Right renal pelvis (tissue), 4 donors: ENCODE measurements around the gene ATP2C2. TPM values are rescaled to one million over a fixed set of nuclear protein-coding genes. Genes with fewer than 3 reads are reported as not detected.
"Not testable (repeated sequence)": the region's sequence is repeated elsewhere in the genome, so short reads cannot be mapped to it uniquely, and the experiment has no call there.

Source experiments
- DNase-seq, 4 donors: peaks; one replicate each; pipeline ENCODE4 v3.0.0-alpha.2; 2013; ENCODE audit warnings: low read depth in 4 of 4, low spot score in 3 of 4, missing footprints in 1 of 4
- polyA plus RNA-seq, 4 donors: library from polyadenylated mRNA; unstranded; fragments of 120-200 nt; gene quantifications; one replicate each; pipeline ENCODE4 v1.2.1, GENCODE V29; 2013; ENCODE audit not compliant: insufficient read length in 4 of 4

The ATP2C2 gene
- polyA plus RNA-seq, 4 donors: 0.45 to 1.5 (median 0.85) TPM

DNA sequence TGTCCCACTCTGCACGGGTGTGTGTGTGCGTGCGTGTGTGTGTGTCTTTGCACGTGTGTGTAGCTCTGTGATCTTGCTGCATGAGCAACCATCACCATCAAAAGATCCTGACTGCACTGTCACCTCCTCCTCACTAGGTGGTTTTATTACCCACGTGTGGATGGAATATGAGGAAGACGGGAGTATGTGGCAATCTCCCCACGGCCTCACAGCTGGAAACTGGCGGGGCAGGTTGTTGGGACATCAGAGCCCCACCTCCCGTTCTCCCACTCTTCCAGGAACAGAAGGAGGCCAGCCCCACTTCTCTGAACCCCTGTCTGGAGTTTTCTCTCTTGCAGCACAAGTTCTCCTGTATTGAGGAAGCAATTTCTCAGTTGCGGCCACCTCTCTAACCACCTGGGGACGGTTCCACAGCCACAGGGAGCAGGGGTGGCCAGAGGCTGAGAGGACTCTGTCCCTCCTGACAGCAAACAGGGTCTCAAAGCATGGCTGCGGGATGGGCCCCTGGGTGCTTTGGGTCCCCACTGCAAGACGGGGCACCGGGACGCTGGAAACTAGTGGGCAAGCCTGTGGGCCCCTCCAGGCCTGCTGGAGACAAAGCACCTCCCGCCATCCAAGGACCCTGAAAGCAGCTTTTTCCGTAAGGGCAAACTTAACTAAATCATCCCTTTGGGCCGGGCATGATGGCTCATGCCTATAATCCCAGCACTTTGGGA, 27.9 kb upstream of the ATP2C2 start:
- no peak for DNase-seq

DNA sequence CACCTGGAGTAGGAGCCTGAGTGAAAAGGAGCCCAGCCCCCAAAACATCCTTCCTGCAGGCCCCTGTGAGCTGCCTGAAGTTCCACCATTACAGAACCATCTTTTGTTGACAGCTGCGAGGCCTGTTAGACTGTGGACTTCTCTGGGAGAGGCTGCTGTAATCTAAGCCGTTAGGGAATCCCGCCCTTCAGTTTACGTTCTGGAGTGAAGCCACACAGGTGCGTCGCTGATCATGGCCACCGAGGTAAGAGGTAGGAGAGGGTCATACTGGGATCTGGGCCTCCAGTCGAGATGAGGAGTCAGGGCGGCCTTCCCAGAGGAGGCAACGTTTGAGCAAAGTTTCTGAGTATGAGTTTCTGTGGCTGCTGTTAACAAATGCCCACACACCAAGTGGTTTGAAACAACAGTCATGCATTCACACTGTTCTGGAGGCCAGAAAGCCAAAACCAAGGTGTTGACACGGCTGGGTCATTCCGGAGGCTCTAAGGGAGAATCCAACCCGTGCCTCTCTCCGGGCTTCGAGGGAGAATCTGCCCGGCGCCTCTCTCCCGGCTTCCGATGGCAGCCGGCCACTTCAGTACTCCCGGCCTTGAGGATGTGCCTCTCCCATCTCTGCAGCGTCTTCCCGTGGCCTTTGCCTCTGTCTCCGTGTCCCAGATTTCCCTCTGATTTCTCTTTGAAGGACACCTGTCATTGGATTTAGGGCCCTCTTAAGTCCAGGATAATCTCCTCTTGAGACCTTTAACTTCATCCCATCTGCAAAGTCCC, 26.6 kb upstream of the ATP2C2 start:
- no peak for DNase-seq

DNA sequence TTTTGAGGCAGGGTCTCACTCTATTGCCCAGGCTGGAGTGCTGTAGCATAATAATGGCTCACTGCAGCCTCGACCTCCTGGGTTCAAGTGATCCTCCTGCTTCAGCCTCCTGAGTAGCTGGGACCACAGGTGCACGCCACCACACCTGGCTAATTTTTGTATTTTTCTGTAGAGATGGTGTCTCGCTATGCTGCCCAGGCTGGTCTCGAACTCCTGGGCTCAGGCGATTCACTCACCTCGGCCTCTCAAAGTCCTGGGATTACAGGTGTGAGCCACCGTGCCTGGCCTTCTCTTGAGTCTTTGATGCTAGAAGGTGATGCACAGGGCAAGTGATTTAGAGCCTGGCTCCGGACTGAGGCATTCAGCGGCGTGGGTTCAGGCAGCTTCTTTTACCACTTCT, 24.5 kb upstream of the ATP2C2 start:
- not testable (repeated sequence) for DNase-seq

DNA sequence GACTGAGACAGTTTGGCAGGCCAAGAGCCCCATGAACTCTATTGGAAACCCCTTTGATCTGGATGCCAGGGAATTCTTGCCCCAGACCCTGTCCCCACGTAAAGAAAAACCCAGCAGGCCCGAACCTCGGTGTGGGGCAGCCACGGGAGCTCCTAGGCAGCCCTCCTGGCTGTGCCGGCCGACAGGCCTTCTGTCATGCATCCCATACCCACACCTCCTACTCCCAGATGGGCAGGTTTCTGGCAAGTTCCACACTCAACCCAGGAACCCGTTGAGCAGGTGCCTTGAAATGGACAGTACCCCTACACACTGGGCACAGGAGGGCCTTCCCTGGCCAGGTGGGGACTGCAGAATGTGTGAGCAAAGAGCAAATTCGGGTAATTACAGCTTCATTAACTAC, 23.6 kb upstream of the ATP2C2 start:
- no peak for DNase-seq

DNA sequence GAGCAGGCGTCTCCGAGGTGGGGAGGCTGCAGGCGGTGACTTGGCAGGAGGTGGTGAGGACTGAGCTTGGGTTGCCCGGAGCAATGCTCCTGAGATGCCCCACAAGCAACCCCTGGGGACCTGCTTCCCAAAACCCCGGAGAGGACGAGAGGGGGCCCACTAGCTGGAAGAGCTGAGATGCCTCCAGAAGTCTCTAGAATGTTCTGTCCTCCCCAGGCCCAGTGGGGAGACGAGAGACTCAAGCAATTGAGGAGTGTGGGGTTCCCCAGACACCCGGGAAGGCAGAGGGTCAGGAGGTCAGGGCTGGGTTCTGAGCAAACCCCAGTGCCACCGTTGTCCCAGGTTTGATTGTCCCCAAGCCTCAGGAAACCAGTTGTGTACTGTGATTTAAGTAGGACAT, 21.2 kb upstream of the ATP2C2 start:
- DNase-seq: no peak

DNA sequence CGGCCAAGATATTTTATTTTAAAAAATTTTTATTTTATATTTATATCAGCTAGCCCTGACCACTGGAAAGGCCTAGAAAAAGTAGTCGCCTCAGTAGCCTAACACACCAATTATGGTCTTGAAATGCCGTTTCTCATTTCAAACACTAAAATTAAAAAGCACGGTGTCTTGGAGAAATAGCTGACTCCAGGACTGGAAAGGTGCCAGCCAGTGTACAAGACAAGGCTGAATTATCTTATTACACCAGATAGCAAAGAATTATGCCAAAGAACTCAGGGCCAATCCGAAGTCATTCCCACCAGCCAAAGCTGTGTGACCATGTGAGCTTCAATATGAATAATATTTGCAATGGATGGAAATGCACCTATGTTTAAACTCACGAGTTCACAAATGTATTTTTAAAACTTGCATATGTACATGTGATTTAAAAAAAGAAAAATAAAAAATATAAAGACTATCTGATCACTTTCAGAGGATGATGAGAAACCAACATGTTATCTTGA, 19.9 kb upstream of the ATP2C2 start:
- no peak for DNase-seq

DNA sequence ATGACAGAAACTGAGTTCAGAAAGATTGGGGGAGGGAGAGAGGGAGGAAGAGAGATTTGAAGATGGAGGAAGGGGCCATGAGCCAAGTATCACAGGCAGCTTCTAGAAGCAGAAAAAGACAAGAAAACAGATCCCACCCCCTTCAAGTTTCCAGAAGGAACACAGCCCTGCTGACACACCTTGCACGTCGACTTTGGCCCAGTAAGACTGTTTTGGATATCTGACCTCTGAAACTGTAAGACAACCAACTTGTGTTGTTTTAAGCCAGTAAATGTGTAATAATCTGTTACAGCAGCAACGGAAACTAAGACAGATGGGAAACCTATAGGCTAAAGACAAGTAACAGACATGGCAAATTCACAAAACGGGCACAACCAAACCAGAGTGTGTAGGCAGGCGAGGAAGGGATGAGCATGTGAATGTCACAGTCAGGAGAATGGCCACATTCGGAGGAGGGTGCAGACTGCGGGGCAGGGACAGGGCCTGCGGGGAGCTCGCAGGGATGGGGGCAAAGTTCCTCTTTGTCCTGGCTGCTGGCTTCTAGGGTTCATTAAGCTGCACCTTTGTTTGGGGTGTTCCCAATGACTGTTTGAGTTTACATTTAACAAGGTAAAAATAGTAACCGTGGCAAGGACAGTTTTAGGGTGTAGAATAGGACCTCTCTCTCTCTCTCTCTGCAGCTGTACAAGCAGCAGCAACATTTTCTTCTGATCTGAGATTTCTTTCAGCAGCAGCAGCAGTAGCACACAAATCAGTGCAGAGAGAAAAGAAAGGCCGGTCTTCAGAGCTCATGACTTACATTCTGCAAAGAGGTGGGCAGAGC, 18.3 kb upstream of the ATP2C2 start:
- DNase-seq: no peak

DNA sequence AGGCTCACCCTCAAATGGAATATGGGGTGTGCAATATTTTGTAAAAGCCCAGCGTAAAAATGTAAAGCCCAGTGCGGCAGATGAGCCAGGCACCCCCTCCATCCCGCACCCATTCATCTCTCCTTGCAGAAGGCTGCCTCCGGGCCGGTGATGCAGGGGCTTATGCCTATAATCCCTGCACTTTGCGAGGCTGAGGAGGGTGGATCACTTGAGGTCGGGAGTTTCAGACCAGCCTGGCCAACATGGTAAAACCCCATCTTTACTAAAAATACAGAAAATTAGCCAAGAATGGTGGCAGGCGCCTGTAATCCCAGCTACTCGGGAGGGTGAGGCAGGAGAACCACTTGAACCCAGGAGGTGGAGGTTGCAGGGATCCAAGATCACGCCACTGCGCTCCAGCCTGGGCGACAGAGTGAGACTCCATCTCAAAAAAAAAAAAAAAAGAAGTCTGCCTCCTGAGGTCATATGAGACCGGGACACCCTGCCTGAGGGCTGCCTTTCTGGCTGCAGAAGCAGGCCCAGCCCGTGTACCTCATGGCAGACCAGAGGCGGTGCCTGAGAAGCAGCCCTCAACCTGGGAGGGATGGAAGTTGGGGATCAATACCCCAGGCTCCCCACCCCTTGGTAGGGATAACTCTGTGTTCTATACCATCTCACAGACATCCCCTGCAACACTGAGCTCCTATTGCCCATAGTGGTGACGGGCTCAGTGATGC, 17.5 kb upstream of the ATP2C2 start:
- DNase-seq: no peak

DNA sequence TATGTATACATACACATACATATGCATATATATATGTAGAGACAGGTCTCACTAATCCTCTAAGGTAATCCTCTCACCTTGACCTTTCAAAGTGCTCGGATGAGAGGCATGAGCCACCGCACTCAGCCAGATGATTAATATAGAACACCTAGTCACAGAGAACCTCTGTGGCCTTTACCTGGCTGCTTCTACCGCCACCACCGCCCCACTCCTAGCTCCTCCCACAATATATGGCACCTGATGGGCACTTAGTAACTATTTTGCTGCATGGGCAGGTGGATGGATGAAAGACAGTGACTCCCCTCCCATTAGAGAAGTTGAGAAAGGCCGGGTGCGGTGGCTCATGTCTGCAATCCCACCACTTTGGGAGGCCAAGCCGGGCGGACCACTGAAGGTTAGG, 16.7 kb upstream of the ATP2C2 start:
- DNase-seq: no peak

DNA sequence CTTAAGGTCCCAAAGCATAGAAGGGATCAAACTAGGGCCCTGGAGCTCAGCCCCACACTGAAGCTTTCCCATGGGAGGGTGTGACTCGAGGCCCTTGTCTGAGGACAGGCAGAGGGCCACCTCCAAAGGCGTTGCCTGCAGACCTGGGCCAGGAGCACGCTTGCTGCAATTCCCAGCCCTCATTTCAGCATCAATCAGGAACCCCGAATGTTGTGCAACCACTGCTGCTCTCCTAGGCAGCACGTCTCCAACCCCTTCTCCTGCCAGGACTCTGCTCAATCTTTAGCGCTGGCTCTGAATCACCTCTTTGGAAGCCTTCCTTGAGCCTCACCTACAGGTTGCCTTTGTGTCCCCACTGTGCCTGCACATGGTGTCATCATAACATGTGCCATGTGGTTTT, 14.0 kb upstream of the ATP2C2 start:
- no peak for DNase-seq

DNA sequence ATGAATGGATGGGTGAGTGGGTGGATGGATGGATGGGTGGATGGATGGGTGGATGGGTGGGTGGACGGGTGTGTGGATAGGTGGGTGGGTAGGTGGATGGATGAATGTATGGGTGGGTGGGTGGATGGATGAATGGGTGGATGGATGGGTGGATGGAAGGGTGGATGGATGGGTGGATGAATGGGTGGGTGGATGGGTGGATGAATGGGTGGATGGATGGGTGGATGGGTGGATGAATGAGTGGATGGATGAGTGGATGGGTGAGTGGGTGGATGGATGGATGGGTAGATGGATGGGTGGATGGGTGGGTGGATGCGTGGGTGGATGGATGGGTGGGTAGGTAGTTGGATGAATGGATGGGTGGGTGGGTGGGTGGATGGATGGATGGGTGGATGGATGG, 13.2 kb upstream of the ATP2C2 start:
- no peak for DNase-seq

DNA sequence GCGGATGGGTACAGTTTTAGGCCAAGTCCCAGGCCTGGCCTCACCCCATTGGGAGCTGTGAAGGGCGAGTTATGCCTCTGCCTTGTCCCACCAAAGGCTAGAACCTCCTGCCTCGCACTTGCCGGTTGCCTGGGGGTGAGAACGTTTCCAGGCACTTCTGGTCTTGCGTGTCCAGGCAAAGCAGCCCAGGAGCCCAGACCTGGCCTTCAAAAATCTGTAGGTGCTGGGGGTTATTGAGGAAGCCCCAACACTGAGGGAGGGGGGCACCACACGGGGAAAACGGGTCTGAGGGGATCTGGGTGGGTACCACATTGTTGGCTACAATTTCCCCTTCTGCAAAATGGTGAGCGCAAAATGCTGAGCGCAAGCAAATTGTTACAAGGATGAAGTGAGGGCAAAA, 12.2 kb upstream of the ATP2C2 start:
- DNase-seq: no peak

DNA sequence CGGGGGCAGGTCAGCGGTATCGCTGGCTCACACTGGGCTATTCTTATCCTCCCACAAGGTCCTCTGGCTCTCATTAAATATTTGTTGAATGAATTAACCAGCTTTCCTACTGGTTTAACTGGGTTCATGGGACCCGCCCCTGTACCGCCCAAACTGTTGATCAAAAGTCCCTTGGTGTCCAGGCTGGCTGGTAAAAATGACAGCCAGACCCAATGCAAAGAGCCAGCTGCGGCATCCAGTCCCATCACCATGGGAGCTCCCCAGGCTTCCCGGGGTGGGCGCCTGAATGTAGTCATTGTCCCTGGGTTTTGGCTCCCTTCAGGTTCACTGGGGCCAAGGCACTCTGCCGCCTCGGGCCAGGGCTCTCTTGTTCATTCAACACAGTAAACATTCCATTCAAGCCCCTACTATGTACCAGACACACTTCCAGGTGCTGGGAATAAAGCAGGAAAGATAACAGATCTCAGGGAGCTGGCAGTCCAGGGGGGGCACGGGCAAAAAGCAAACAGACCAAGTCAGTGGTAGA, 11.7 kb upstream of the ATP2C2 start:
- DNase-seq: no peak

DNA sequence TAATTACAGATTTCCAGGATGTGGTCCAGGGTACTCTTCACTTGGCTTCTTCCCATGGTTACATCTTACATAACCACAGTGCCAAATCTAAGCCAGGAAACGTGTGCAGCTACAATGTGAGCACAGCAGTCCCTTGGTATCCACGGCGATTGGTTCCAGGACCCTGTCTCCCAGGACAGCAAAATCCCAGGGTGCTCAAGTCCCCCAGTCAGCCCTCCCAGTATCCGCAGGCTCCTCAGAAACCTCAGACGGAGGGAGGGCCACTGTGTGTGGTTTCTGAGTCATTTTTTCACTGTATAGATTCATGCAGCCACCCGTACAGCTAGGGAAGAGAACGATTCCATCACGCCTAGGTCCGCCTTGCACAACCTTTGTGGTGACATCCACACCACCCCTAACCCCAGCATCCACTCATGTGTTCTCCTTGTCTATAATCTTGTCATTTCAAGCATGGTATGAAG, 11.1 kb upstream of the ATP2C2 start:
- no peak for DNase-seq

DNA sequence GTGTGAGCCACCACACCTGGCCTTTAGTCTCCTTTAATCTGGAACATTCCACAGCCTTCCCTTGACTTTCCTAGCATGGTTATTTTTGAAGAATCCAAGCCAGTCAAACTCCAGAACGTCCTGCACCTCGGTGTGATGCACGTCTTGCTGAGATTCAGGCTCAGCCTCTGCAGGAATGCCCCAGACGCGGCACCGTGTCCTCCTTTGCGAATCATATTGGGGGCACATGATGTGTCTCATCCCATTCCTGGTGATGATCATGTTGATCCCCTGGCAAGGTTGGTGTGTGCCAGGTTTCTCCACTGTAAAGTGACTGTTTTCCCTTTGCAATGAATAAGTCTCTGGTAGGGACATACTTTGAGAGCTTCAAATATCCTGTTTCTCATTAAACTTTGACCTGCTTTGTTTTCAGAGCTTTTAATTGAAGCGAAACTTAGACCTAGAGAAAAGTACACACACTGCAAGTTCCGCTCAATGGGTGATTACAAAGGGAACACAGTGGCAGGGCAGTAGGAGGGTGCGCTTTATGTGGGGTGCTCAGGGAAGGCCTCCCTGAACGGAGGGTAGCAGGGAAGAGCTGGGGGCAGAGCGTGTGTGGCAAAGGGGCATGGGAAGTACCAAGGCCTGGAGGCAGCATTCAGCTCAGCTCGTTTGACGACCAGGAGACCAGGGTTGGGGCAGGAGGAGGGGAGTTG, 9.6 kb upstream of the ATP2C2 start:
- no peak for DNase-seq

DNA sequence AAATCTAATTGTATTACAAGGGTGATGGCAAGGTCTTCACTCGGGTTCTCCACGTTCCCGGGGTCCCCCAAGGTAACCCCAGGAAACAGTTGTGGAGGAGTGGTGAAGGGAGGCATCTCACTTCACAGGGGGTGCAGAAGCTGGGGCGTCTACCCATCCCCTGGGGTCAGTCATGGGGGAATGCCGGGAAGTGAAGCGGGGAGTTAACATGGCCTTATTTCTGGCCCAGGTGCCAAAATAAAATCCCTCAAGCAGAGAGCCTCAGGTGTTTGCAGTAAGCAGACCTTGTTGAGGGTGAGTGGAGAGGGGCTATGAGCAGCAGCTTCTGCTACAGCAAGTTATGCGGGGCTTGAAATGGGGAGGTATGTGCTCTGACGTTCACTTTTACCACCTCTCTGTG, 9.0 kb upstream of the ATP2C2 start:
- DNase-seq: no peak

DNA sequence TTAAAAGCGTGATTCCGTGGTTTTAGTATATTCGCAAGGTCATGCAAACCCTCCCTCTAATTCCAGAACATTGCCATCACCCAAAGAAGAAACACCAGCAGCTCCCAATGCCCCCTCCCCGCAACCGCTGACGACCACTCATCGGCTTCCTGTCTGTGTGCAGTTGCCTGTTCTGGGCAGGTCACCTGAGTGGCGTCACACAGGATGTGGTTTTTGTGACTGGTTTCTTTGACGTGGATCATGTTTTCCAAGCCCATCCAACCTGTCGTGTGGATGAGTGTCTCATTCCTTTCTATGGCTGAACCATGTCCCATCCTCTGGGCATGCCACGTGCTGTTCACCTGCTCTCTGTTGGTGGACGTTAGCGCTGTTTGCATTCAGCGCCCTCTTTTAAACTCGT, 8.2 kb upstream of the ATP2C2 start:
- DNase-seq: no peak

DNA sequence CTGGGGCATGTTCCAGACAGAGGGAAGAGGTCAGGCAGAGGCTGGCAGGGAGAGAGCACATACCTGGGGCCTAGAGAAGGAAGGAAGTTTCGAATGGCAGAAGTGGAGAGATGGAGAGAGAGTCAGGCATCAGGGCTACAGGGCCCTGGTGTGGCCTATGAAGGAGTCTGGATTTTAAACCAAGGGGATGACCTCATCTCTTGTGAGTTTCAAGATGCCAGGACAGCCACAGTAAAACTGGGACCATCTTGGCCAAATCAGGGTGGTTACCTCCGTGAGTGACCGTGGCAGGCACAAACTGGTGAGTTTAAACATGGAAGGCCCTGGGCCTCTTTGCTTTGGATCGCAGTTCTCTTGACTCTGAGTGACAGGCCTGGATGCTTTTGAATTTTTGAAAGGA, 7.6 kb upstream of the ATP2C2 start:
- no peak for DNase-seq

DNA sequence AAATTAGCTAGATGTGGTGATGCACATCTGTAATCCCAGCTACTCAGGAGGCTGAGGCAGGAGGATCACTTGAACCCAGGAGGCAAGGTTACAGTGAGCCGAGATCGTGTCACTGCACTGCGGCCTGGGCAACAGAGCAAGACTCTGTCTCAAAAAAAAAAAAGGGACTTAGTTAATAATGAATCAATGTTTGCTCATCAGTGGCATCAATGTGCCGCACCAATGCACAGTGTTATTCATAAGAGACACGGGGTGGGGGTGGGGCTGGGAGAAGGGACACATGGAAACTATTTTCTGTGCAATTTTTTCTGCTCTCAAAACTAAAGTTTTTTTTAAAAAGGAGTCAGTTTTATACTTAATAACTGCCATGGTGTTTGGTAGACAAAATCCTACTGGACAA, 6.8 kb upstream of the ATP2C2 start:
- no peak for DNase-seq

DNA sequence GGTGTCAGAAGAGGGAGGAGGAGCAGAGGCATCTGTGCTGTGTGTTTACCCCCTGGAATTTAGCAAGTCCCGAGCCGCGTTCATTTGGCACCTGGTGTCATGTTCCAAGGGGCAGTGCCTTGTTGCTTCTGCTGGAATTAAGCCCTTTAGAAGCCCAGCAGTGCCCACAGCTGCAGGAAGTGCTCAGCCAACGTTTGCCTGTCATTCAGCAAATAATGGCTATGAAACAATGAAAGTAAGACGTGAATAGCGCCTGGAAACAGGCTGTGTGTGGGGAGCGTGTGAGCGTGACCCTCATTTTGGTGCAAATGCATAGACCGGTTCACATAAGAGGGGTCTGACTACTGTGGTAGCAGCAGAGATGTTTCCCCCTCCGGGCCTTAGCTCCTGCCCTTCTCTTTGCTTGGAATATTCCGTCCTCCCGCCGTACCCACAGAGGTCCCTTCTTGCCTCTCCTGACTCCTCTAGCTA, 5.8 kb upstream of the ATP2C2 start:
- DNase-seq: no peak
